MM.1S (cell line): ENCODE data around the gene ISL1.

Experiments
- DNase-seq: peaks from one replicate; pipeline ENCODE4 v3.0.0-alpha.2; 2015
- H2AFZ ChIP-seq: fragments of 300-600 bp; sonication (generic); 2 replicates; pipeline ENCODE4 v1.6.0; 2016; ENCODE audit warnings: antibody characterized with exemption, low read length
- H3F3A ChIP-seq: fragments of 300-600 bp; sonication (generic); 2 replicates; pipeline ENCODE4 v1.6.1; 2016; ENCODE audit warnings: mild to moderate bottlenecking, antibody characterized with exemption, low read length, moderate library complexity, mixed read lengths; ENCODE audit not compliant: insufficient read depth
- H3K27ac ChIP-seq: fragments of 300-600 bp; sonication (generic); 2 replicates; pipeline ENCODE4 v1.5.1; 2016; ENCODE audit warnings: mild to moderate bottlenecking, low read length
- H3K27me3 ChIP-seq: fragments of 300-600 bp; sonication (generic); replicated peaks from 2 replicates; pipeline ENCODE4 v1.6.0; 2016; ENCODE audit warnings: low read length; ENCODE audit not compliant: insufficient read depth
- H3K36me3 ChIP-seq: fragments of 300-600 bp; sonication (generic); replicated peaks from 2 replicates; pipeline ENCODE4 v1.6.1; 2016; ENCODE audit warnings: mild to moderate bottlenecking, low read length, mixed read lengths; ENCODE audit not compliant: insufficient read depth
- H3K4me1 ChIP-seq: fragments of 300-600 bp; sonication (generic); 2 replicates; pipeline ENCODE4 v1.6.1; 2016; ENCODE audit warnings: low read length, mixed read lengths
- H3K4me2 ChIP-seq: fragments of 300-600 bp; sonication (generic); 2 replicates; pipeline ENCODE4 v1.6.0; 2016; ENCODE audit warnings: low read depth, low read length
- H3K4me3 ChIP-seq: fragments of 300-600 bp; sonication (generic); 2 replicates; pipeline ENCODE4 v1.5.1; 2016; ENCODE audit warnings: low read length, mixed read lengths
- H3K79me2 ChIP-seq: fragments of 300-600 bp; sonication (generic); 2 replicates; pipeline ENCODE4 v1.6.1; 2016; ENCODE audit warnings: mixed run types, low read length, mixed read lengths
- H3K9ac ChIP-seq: fragments of 300-600 bp; sonication (generic); 2 replicates; pipeline ENCODE4 v1.6.1; 2016; ENCODE audit warnings: low read length, mixed read lengths
- H3K9me2 ChIP-seq: fragments of 300-600 bp; sonication (generic); replicated peaks from 2 replicates; pipeline ENCODE4 v1.6.1; 2016; ENCODE audit warnings: mild to moderate bottlenecking, low read length, mixed read lengths; ENCODE audit not compliant: insufficient read depth
- H3K9me3 ChIP-seq: fragments of 300-600 bp; sonication (generic); replicated peaks from 2 replicates; pipeline ENCODE4 v1.6.1; 2016; ENCODE audit warnings: mild to moderate bottlenecking, low read length, mixed read lengths; ENCODE audit not compliant: insufficient read depth
- H4K20me1 ChIP-seq: fragments of 300-600 bp; sonication (generic); 2 replicates; pipeline ENCODE4 v1.6.1; 2016; ENCODE audit warnings: mild to moderate bottlenecking, low read length, moderate library complexity, mixed read lengths; ENCODE audit not compliant: insufficient read depth
- CTCF ChIP-seq: fragments of 300-600 bp; sonication (generic); IDR thresholded peaks from 2 replicates; pipeline ENCODE4 v1.5.1; 2016; ENCODE audit warnings: antibody characterized with exemption, low read length, mixed read lengths
- EZH2 ChIP-seq: fragments of 300-600 bp; sonication (generic); optimal IDR thresholded peaks from 2 replicates; pipeline ENCODE3; 2017; ENCODE audit warnings: low read depth, mild to moderate bottlenecking, antibody characterized with exemption, low read length, mixed read lengths
- EZH2phosphoT487 ChIP-seq: fragments of 300-600 bp; sonication (generic); IDR thresholded peaks from 2 replicates; pipeline ENCODE4 v1.6.1; 2018; ENCODE audit warnings: antibody characterized with exemption, low read length

The ISL1 gene

GRCh38 chr5:51414516-51414915 lies 31.3 kb downstream of the ISL1 start:
- H3K27me3 ChIP-seq = no peaks in the 10 kb centered on the region

GRCh38 chr5:51416149-51416548 lies 32.9 kb downstream of the ISL1 start:
- no peak overlapping the region for H3K4me2 ChIP-seq
- H3K4me3 ChIP-seq = no peak overlapping the region
- no peak overlapping the region for H2AFZ ChIP-seq
- H4K20me1 ChIP-seq = no peaks in the 10 kb centered on the region
- no peak overlapping the region for H3K9ac ChIP-seq
- H3K36me3 ChIP-seq = no peaks in the 10 kb centered on the region
- H3K79me2 ChIP-seq = no peaks in the 10 kb centered on the region
- no peaks in the 10 kb centered on the region for H3K4me1 ChIP-seq
- no peak for DNase-seq
- TF ChIP-seq CTCF = no peak
- no peak for TF ChIP-seq EZH2
- no peak for TF ChIP-seq EZH2phosphoT487
- H3K9me3 ChIP-seq = no peaks in the 10 kb centered on the region
- no peaks in the 10 kb centered on the region for H3K27me3 ChIP-seq
- H3K27ac ChIP-seq = no peak overlapping the region
- no peaks in the 10 kb centered on the region for H3K9me2 ChIP-seq
- H3F3A ChIP-seq = no peaks in the 10 kb centered on the region

More at GRCh38 chr5:51414516-51414915, 31.3 kb downstream of the ISL1 start:
- no peak overlapping the region for H3K4me3 ChIP-seq
- H3K36me3 ChIP-seq = no peaks in the 10 kb centered on the region
- H3K9me2 ChIP-seq = no peaks in the 10 kb centered on the region
- DNase-seq = no peak
- TF ChIP-seq CTCF (no peak), EZH2phosphoT487 (no peak), EZH2 (no peak)
- H2AFZ ChIP-seq = no peak overlapping the region
- H3K4me2 ChIP-seq = no peak overlapping the region
- H4K20me1 ChIP-seq = no peaks in the 10 kb centered on the region
- H3K79me2 ChIP-seq = no peaks in the 10 kb centered on the region
- no peak overlapping the region for H3K9ac ChIP-seq
- no peaks in the 10 kb centered on the region for H3K9me3 ChIP-seq
- no peaks in the 10 kb centered on the region for H3K4me1 ChIP-seq
- no peak overlapping the region for H3K27ac ChIP-seq
- H3F3A ChIP-seq = no peaks in the 10 kb centered on the region

GRCh38 chr5:51433052-51433710 lies 49.9 kb downstream of the ISL1 start:
- Histone ChIP-seq H3K4me3 (no peak overlapping the region), H3K9ac (no peak overlapping the region), H3K4me1 (no peaks in the 10 kb centered on the region), H3K27me3 (no peaks in the 10 kb centered on the region), H3K9me2 (no peaks in the 10 kb centered on the region), H3K4me2 (no peak overlapping the region), H3K36me3 (no peaks in the 10 kb centered on the region), H2AFZ (no peak overlapping the region), H3K9me3 (no peaks in the 10 kb centered on the region), H3K79me2 (no peaks in the 10 kb centered on the region), H3F3A (no peaks in the 10 kb centered on the region), H3K27ac (no peak overlapping the region), H4K20me1 (no peaks in the 10 kb centered on the region)
- DNase-seq = no peak
- no peak for TF ChIP-seq CTCF
- TF ChIP-seq EZH2phosphoT487 = no peak
- no peak for TF ChIP-seq EZH2
